Vagina (tissue), 2 donors: ENCODE results near the gene ATP8A2.

ENCODE experiments used
- CTCF ChIP-seq, 3 experiments: fragments of 450-650 bp in 2 of 3; fragments of 200-600 bp in 1 of 3; sonication (generic) in 1 of 3; IDR thresholded peaks; one replicate each; pipeline ENCODE4 v1.5.1; 2017 to 2019; ENCODE audit warnings: antibody characterized with exemption in 3 of 3, mild to moderate bottlenecking in 2 of 3, moderate library complexity in 2 of 3
- POLR2A ChIP-seq, 2 donors: fragments of 450-650 bp; IDR thresholded peaks; one replicate each; pipeline ENCODE4 v1.6.1; 2017; ENCODE audit warnings: antibody characterized with exemption in 2 of 2, mild to moderate bottlenecking in 2 of 2, moderate library complexity in 2 of 2
- POLR2AphosphoS5 ChIP-seq, 2 donors: sonication (generic); formaldehyde crosslinking; IDR thresholded peaks; one replicate each; pipeline ENCODE4 v1.9.0; 2017; ENCODE audit warnings: antibody characterized with exemption in 2 of 2, mild to moderate bottlenecking in 2 of 2, low read depth in 1 of 2; ENCODE audit not compliant: insufficient read depth in 1 of 2

GRCh38 chr13:25489238-25489637 is 117.5 kb downstream of the ATP8A2 start:
- TF ChIP-seq CTCF (IDR thresholded peaks at IDR 0.05) (no peak), POLR2AphosphoS5 (IDR thresholded peaks at IDR 0.05; ENCODE audit: insufficient read depth in 1 of 2, low read depth in 1 of 2) (no peak), POLR2A (IDR thresholded peaks at IDR 0.05) (no peak)
